PFSK-1 (cell line): ENCODE data around the gene SUFU.

Experiments used
- POLR2AphosphoS5 ChIP-seq: IDR thresholded peaks from 2 replicates; pipeline ENCODE4 v1.6.1; 2012; ENCODE audit warnings: low read depth, mild to moderate bottlenecking, control low read depth, low read length, moderate library complexity
- REST ChIP-seq, 2 experiments: IDR thresholded peaks; 2 replicates each; pipeline versions ENCODE4 v1.6.1 to v1.8.0; 2011 to 2012; ENCODE audit warnings: low read depth in 2 of 2, low read length in 2 of 2, control low read depth in 1 of 2, inconsistent platforms in 1 of 2, mild to moderate bottlenecking in 1 of 2, moderate library complexity in 1 of 2; ENCODE audit not compliant: insufficient read depth in 1 of 2

GRCh38 chr10:102599565-102600327 is 96.0 kb downstream of the SUFU start:
- TF ChIP-seq POLR2AphosphoS5 = no peak
- 0 out of 4 replicates have a peak, but pooled peaks of 1 of the 2 experiments have one; percentile 18 for TF ChIP-seq REST (IDR thresholded peaks at IDR 0.05; ENCODE audit: insufficient read depth in 1 of 2, low read depth in 2 of 2, low read length in 2 of 2)
